NAMALWA (cell line): ENCODE results near the gene GMPPB.
"Not testable (repeated sequence)": the region's sequence is repeated elsewhere in the genome, so short reads cannot be mapped to it uniquely, and the experiment has no call there.

ENCODE experiments used
- DNase-seq: peaks from one replicate; pipeline ENCODE4 v3.0.0-alpha.2; 2015; ENCODE audit warnings: low spot score

GMPPB gene

DNA sequence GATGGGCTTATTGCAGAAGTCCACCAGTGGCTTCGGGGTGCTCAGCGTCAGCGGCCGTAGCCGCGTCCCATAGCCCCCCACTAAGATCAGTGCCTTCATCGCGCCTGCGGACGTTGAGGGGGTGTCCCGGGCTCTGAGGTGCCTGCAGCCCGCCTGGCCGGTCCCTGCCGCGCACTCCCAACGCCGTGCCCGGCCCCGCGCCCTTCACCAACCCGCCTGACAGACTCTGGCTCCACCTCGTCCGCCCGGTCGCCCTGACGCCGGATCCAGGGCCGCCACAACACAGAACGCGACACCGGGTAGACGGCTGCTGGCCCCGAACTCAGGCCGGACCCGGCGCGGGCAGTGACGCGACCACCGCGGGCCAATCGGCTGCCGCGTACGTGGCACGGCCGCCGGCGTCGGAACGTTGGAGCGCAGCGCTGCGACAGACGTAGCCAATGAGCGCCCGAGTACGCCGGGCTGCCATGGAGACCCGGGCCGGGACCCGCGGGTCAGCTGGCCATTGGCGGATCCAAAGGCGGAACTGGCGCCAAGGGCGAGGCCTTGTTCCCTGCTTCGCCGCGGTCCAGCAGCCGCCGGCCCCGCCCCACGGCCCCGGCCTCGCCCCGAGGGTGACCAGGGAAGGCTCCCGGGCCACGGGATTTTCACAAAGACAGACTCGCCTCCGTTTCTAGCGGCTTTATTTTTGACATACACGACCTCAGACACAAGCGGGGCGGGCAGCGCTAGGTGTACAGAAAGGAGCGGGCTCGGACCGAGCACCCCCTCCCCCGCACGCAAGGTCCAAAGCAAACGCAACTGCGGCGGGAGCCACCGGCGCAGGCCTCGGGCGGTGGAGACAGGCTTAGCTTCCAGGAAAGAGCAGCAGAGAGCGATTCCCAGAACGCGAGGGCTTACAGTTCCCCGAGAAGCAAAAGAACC lies at the start of gene GMPPB:
Gene GMPPB, minus strand, starts transcription at position 324 of the 924 bp plus-strand sequence. Its CDS starts 225 bp downstream, at position 99.
- DNase-seq: peak; percentile 92

DNA sequence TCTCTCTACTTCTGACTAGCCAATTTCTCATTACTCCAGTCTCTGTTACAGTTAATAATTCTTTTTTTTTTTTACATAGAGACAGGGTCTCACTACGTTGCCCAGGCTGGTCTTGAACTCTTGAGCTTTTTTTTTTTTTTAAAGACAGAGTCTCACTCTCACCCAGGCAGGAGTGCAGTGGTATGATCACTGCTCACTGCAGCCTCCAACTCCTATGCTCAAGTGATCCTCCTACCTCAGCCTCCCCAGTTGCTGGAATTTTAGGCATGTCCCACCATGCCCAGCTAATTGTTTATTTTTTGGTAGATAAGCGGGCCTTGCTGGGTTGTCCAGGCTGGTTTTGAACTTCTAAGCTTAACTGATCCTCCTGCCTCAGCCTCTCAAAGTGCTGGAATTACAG lies 49.0 kb upstream of the GMPPB start:
- DNase-seq: no peak

DNA sequence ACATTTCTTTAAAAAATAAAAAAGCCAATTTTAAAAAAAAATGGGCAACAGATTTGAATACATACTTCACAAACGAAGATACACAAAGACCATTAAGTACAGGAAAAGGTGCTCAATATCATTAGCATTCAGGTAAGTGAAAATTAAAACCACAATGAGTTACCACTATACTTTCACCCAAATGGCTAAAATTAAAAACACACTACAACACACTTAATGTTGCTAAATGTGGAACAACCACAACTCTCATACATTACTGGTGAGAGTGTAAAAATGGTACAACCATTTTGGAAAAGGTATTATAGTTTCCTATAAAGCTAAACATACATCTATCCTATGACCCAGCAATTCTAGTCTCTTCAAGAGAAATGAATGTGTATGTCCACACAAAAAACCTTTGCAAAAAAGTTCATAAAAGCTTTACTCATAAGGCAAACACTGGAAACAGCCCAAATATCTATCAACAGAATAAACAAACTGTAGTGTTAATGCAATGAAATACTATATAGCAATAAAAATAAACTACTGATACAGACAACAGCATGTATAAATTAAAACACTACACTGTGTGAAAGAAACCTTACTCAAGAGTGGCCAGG lies 47.7 kb upstream of the GMPPB start:
- no peak for DNase-seq

DNA sequence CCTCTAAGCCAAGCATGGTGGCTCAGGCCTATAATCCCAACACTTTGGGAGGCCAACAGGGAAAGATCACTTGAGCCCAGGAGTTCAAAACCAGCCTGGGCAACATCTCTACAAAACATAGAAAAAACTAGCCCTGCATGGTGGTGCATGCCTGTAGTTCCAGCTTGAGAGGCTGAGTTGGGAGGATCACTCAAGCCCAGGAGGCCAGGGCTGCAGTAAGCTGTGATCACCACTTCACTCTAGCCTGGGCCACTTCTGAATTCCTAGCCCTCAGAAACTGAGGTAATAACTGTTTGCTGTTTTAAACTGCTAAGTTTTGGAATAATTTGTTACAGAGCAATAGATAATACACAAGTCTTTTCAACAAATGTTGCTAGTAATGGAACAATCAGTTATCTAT lies 46.2 kb upstream of the GMPPB start:
- no peak for DNase-seq

DNA sequence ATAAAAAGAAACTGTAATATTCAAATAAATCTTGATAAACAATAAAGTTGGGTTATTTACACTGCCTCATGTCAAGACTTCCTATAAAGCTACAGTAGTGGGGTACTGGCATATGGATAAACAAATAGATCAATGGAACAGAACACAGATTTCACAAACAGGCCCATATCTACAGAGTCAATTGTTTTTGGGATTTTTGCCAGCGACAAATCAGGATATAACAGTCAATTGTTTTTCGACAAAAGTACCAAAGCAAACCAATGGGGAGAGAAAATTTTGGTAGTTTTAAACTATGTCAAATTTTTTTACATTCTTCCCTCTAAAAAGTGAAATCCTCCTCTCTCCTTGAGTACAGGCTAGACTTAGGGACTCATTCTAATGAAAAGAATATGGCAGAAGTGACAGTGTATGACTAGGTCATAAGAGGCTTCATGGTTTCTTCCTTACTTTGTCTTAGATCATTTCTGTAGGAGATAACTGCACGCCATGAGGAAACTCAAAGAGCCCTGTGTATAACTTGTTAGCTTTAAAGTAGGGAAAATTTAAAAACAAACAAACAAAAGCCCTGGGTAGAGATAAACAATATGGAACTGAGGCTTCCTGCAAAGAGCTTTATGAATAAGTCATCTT lies 45.6 kb upstream of the GMPPB start:
- no peak for DNase-seq

DNA sequence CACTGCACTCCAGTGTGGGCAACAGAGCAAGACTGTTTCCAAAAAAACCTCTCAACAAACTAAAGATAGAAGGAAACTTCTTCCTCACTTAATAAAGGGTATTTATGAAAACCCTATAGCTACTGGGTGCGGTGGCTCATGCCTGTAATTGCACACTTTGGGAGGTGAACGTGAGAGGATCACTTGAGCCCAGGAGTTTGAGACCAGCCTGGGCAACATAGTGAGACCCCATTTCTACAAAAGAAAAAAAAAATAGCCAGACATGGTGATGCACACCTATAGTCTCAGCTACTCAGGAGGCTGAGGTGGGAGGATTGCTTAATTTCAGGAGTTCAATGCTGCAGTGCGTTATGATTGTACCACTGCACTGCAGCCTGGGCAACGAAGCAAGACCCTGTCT lies 40.2 kb upstream of the GMPPB start:
- DNase-seq: no peak

DNA sequence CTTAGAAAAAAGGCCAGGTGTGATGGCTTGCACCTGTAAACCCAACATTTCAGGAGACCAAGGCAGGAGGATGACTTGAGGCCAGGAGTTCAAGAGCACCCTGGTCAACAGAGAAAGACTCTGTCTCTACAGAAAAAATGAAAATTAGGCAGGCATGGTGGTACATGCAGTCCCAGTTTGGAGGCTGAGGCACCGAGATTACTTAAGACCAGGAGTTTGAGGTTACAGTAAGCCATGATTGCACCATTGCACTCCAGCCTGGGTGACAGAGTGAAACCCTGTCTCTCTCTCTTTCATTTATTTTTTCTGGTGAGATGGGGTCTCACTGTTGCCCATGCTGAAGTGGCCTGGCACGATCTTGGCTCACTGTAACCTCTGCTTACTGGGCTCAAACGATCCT lies 37.9 kb upstream of the GMPPB start:
- DNase-seq: no peak

DNA sequence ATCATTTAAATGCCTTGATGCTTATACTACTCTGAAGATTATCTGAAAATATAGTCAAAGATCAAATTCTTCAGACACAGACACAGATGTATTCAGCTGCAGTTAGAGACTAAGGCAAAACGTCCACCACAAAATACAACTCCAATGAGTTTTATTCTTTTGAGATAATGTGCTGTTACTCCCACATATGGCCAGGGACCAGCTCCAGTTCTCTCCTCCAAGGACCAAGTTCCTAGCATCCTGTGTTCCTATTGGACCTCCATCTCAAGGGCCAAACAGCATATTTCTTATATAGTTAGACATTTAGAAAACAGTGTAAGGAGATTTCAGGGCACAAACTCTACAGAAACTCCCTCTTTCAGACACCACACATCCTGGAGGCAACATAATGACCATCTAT lies 35.5 kb upstream of the GMPPB start:
- no peak for DNase-seq

DNA sequence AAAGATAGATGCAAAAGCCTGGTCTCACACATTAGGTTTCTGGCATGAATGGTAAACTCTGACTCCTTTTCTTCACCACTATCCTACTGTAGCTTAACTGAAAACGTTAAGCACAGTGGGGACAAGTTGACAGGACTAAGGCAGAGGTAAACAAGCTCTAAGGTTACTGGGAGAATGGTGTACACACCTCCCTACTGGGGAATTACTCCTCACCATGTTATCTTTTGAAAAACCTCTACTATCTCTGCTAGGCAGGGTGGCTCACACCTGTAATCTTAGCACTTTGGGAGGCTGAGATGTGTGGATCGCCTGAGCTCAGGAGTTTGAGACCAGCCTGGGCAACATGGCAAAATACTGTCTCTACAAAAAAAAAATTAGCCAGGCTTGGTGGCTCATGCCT lies 33.4 kb upstream of the GMPPB start:
- DNase-seq: no peak

DNA sequence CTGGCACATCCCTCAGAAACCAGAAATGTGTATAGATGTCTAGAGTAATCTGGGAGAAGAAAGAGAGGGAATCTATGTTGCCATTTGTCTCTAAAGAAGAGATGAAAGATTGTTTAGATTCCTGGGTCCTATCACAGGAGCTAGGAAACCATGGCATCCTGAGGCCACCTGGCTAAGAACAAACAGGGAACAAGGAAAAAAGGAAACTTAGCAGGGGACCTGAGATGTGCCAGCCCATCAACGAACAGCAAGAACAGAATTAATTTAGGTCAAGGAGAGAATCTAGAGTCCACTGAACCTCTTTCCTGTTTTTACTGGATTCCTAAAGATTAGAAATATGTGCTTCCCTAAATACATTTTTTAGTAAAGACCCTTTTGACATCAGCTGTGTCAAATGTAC lies 32.3 kb upstream of the GMPPB start:
- no peak for DNase-seq

DNA sequence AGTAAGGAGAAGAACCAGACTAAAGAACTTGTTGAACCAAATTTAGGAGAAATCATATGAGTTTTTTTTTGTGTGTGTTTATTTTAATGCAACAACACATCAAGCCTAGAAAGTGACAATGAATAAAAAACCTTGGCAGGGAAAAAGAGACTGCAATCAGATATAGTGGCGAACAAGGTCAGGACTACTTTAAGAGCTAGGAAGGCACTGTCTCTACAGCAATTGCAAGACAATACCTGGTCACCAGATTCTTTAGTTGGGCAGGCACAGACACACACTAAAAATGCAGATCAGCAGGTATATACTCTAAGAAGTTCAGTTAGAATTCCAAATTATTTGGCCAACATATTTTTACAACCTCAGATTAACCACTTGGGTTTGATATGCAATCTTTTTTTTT lies 30.8 kb upstream of the GMPPB start:
- no peak for DNase-seq

DNA sequence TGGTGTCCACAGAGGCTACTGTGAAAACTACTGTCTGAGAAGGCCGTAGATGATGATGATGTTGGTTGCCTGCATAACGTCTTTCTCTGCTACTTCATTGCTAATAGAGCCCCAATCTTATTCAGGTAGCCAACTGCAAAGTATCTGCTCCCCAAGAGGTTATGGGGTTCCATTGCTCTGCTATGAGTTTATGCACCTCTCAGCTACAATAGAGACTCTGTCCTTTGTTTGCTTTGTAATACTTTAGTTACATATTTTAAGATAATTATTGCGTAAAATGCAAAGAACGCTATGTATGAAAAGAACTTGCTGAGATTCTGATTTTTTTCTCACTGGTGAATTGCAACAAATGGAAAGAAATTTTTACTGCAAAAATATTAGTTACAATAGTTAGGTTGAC lies 27.8 kb upstream of the GMPPB start:
- no peak for DNase-seq

DNA sequence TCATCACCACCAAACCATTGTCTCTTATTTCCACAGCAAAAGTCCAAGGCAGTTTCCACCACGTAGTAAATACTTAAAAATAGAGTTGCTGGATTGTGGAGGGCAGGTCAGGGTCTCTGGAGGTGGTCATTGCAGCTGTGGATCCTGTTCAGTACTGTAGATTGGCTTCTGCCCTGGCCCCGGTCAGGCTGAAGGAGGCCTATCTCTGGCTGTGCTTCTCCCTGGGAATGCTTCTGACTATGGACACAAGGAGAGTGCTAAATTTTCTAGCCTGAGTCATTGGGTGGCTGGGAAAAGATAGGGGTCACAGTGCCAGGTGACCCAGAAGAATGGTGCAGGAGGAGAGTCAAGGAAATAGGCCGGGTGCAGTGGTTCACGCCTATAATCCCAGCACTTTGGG lies 26.3 kb upstream of the GMPPB start:
- DNase-seq: no peak

DNA sequence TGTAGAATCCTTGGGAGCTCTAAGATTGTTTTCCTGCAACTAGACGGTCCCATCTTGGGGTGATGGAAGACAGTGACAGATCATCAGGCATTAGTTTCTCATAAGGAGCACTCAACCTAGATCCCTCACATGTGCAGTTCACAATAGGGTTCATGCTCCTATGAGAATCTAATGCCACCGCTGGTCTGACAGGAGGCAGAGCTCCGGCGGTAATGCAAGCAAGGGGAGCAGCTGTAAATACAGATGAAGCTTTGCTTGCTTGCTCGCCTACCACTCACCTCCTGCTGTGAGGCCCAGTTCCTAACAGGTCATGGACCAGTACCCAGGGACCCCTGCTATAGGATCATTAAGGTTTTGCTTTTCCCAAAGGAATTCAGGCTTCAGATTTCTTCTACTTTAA lies 25.1 kb upstream of the GMPPB start:
- DNase-seq: not testable (repeated sequence)

DNA sequence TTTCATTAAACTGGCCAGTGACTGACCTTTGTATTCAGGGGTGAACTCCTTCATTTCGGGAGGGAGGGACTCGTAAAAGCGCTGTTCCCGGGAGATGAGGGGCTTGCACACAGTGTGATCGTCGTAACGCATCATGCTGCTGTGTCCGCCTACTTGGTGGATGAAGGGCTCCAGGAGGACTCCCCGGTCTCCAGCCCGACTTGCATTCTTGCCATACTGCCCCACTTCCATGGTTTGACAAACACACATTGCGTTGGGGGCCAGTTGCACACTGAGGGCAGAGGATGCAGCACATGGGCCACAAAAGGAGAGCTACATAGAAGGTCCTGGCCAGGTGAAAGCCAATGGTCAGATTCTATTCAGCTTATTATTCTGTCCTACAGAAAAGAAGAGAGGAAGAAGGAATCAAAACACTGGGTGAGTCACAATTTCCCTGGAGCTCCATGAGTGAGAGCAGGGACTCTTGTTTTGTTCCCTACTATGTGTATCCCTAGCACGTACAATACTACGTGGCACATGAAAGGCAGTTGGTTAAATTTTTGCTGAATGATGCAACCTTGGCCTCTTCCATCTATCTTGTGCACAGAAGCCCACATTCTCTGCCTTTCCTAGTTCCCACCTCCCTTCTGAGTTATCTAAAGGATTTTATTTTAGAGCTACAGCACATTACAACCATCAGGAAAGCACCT lies 24.2 kb upstream of the GMPPB start:
- DNase-seq: no peak

DNA sequence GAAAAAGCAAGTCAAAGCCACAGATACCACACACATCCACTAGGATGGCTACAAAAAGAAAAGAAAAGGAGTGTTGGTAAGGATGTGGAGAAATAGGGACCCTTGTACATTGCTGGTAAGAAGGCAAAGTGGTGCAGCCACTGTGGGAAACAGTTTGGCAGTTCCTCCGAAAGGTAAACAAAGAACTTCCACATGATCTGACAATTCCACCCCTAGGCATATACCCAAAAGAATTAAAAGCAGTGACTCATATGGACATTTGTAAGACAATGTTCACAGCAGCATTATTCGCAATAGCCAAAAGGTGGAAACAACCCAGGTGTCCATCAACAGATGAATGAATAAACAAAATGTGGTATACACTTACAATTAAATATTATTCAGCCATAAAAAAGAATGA lies 22.2 kb upstream of the GMPPB start:
- DNase-seq: no peak

DNA sequence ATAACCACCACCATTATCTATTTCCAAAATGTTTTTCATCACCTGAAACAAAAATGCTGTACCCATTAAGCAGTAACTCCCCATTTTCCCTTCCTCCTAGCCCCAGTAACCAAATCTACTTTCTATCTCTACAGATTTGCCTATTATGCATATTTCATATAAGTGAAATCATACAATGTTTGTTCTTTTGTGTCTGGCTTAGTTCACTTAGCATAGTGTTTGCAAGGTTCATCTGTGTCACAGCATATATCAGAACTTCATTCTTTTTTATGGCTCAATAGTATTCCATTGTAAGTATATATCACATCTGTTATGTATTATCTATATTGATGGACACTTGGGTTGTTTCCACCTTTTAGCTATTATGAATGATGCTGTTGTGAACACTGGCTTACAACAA lies 16.7 kb upstream of the GMPPB start:
- DNase-seq: no peak

DNA sequence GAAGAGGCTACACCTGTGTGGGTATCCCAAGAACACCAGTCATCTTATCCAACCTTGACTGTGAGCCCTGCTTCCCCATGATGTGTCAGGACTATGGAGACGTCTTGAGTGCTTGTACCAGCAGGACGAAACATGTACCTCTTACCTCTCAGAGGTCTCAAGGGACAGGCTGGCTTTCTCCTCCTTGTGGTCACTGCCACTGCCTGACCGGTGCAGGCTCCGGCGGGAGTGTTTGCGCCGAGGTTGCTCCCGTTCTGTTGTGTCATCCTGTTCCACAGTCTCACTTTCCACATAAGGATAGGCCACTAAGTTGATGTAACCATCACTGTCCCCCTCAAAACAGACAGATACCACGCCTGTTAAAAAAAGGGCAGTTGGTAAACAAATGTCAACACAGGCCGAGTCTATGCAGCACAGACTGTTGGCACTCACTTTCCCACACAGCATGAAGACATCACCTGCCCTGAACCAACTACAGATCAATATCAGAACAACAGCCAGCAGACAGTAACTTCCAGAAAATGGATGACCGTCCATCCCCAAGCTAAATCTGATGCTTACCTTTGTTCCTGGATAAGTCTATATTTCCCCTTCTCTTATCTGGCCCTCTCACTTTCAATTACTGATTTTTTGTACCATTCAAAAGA lies 14.4 kb upstream of the GMPPB start:
- no peak for DNase-seq

DNA sequence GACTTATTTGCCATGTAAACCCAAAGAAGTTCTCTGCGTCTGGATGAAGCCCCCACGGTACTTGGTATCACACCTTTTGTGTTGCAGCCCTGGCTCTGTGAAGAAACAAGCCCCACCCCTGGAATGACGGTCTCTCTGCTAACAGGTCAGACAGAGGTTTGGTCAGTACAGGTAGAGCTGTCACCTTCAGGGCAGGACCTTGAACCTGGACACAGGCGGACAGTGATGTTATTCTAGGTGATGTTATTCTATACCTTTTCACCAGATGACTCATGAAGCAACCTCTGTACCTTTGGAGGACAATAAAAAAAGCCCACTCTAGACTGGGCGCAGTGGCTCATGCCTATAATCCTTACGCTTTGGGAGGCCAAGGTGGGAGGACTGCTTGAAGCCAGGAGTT lies 11.0 kb upstream of the GMPPB start:
- no peak for DNase-seq

DNA sequence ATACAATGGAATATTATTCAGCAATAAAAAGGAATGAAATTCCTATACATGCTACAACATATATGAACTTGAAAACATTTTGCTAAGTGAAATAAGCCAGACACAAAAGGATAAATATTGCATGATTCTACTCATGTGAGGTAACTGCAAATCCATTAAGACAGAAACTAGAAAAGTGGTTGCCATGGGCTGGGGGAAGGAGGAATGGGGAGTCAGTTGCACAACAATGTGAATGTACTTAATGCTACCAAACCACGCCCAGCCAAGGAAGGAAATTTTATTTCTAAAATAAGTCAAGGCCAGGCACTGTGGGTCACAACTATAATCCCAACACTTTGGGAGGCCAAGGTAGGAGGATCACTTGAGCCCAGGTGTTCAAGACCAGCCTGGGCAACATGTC lies 9.8 kb upstream of the GMPPB start:
- no peak for DNase-seq

DNA sequence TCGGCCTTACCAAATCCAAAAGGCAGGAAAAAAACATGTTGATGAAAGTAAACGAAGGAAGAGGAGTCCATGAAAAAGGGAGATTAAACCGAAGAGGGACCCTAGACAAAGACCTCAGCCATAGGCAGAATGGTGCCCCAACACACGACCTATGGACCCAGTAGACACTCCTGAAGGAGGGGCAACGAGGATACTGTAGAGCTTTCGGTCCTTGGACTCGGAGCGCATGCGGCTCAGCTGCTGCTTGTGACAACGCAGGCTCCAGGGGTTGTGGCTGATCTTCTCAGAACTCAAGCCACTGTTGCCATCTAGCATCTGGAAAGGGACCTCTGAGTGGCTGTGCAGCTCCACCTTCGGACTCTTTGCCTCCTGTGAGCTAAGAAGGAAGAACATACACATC lies 8.8 kb upstream of the GMPPB start:
- DNase-seq: no peak

DNA sequence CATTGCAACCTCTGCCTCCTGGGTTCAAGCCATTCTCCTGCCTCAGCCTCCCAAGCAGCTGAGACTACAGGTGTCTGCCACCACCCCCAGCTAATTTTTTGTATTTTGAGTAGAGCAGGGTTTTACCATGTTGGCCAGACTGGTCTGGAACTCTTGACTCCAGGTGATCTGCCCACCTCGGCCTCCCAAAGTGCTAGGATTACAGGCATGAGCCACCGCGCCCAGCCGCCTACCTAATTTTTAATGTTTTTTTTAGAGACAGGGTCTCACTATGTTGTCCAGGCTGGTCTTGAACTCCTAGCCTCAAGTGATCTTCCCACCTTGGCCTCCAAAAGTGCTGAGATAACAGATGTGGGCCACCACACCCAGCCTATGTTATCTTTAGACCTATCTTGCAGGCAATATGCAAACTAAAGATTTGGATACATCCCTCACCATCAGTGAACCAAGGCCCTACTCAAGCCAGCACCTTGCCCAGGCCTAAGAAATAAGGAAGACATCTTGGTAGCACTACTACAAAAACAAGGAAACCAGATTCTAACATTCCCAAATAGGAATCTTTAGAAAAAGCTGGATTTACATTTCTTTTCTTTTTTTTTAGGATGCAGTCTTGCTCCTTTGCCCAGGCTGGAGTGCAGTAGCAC lies 6.3 kb upstream of the GMPPB start:
- no peak for DNase-seq
